Islet of Langerhans (tissue), 1 donor: ENCODE results near the gene ATP8B3.

ENCODE experiments used
- FAIRE-seq: peaks from one replicate; lab custom pipeline; 2011; peaks lifted over from hg19 to GRCh38; lab: Jason Lieb, UNC

The ATP8B3 gene

DNA sequence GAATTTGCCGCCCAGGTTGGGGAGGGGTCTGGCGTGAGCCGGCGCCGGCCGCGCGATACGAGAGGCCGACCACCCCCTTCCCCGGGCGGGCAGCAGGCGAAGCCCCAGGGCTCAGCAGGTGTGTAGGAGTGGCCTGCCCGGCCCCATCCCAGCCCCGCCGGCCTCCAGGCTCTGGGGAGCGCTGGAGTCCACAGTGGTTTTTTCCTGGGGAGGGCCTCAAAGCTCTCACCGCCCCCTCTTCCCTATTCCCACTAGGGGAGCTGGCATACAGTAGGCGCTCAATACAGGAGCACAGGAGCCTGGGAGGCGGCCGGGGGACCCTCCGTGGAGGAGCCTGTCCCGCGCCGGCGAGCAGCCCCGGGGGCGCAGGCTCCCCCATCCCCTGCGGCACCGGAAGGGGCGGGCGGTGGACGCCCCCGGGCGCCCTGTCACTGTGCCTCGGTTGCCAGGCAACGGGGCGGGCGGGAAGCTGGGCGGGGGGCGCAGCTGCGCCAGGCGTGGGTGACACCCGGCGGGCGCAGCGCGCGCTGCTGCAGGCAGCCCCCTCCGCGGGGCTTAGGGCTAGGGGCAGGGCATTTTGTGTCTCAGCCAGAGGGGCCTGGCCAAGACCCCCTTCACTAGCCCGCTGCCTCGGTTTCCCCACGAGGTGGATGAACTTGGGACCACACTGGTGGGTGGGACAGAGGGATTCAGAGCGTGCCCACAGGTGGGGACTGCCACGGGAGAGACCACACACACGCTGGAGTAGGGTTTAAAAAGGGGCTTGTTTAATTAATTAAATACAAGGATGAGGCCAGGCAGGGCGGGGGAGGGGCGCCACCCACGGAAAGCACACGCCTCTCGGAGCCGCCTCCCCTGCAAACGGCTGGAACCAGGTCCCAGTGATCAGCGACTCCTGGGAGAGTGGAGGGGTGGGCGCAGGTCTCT lies 39.8 kb upstream of the ATP8B3 start:
- FAIRE-seq: no peak

DNA sequence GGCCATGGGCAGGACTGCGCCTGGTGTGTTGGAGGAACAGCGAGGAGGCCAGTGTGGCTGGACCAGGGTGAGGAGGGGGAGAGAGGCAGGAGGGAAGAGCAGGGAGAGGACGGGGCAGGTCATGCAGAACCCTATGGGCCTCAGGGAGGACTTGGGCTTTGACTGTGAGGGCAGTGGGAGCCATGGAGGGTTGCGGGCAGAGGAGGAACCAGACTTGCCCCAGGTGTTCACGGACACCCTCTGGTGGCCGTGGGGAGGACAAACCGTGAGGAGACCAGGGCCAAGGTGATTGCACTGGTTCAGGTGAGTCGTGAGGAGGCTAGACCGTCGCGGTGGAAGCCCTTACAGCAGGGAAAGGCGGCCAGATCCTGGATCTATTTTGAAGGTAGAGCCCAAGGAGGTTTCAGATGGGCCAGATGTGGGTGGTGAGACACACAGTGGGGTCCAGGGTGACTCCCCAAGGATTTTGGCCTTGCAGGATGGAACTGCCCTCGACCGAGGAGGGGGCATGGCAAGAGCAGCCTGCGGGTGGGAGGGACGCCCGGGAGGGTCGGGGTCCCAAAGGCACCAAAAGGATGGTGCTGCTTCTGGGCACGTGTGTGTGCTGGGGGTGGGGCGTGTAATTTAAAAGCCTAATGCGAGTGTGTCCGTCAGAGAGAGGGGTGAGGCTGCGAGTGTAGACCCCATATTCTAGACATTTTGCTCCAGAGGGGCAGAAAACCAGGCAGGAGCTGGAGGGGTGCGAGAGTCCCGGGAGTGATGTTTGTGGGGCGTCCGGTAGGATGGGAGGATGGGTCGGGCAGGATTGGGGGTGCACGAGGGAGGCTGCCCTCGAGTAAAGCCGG lies 39.0 kb upstream of the ATP8B3 start:
- FAIRE-seq: no peak

- FAIRE-seq: no peak
Observed at GRCh38 chr19:1849886-1850398, 37.9 kb upstream of the ATP8B3 start.

DNA sequence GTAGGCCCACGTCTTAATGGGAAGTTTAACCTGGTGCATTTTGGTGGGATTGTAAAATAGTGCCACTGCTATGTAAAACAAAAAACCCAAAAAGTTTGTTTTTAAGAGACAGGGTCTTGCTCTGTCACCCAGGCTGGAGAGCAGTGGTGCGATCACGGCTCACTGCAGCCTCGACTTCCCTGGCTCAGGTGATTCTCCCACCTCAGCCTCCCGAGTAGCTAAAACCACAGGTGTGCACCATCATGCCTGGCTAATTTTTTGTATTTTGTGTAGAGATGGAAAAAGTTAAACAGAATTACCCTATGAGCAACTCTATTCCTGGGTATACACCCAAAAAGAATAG lies 37.0 kb upstream of the ATP8B3 start:
- FAIRE-seq: no peak

DNA sequence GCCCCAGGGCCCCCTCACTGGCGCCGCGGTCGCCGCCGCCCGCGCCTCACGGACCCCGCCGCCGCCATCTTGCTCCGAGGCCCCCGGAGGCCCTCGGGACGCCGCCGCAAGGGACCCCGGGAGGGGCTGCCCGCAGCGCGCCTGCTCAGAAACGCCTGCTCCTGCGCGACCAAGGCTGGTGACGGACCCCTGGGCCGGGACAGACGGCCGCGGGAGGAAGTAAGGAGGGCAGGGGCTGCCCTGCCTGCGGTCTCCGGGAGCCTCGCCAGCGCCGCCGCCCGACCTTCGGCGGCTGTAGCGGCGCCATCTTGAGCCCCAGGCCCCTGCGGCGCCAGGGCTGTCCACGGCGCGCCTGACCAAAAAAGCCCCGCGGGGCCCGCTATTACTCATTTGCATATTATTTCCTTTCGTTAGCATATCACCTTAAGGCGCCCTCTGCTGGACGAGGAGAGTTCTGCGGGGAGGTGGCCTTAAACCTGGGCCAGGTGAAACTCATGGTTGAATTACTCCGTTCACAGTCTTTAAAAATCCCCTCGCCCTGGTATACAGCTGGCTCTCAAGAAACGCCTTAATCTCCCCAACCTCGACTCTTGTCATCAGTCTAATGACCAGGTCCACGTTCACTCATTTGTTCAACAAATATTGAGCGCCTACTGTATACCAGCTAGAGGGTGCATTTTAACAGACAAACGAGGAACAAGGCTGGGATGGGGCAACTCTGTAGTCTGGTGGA lies 36.5 kb upstream of the ATP8B3 start, which contains the start of gene REXO1:
REXO1 (minus strand) TSS at position 85 of the 733 bp plus-strand sequence. CDS start 125 bp downstream, outside the sequence.
- peak; percentile 69 for FAIRE-seq

DNA sequence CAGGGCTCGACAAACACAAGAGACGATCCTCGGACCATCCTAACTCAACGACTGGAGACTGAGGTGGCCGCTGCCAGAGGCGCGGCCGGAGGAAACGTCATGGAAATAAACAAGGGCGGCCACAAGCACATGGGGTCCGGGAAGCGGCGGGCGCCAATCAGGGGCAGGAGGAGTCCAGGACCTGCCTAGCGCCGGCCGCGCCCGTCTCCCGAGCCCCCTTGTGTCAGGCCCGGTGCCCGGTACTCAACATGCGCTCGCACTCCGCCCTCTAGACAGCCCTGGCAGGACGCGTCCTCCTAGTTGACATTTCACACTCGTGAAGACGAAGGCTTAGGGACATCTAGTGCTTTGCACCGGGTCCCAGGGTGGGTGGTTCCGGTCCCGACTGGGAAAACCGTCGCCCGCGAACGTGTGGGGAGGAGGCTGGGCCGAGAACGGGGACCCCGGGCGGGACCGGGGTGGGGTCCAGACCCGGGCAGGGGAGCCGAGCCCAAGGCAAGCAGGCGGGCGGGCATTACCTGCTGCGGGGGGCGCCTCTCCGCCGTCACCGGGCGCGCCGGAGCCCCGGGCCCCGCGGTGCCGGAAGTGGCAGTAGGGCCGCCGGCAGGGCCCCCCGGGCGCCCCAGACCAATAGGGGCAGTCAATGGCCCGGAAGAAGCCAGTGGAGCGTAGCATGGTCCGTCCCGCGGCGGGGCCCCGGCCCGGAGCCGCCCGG lies 35.8 kb upstream of the ATP8B3 start:
- FAIRE-seq: no peak

DNA sequence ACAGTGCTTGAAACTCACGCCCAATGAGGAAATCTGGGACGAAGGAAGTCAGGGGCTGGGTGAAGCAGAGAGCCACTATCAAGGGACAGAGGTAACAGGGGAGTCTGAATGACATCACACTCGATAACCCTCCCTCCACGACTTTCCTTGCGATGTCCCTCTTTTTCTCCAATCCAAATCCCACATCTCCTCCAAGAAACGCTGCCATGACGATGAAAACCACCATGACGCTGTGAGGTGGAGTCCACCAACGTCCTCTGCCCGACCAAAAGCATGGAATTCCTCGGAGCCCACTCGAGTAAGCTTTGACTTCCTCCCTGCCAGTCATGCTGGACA lies 35.2 kb upstream of the ATP8B3 start:
- FAIRE-seq: no peak

GRCh38 chr19:1846517-1847204 lies 34.6 kb upstream of the ATP8B3 start:
- no peak for FAIRE-seq

DNA sequence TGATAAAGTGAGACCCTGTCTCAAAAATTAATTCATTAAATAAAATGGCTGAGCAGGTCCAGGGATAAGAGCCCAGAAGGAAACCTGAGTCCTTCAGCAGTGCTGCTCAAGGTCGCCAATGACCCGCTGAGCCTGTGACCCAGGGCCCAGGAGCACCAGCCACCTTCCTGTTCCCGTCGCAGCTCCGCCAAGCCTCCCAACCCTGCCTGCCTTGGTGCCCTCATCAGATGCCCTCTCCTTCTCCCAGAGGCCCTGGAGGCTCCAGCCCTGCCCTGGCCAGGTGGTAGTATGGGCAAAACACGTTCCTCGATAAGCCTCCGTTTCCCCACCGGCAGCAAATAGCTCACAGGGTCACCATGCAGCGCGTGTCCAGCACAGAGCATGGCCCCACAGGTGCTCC lies 33.6 kb upstream of the ATP8B3 start:
- FAIRE-seq: no peak

DNA sequence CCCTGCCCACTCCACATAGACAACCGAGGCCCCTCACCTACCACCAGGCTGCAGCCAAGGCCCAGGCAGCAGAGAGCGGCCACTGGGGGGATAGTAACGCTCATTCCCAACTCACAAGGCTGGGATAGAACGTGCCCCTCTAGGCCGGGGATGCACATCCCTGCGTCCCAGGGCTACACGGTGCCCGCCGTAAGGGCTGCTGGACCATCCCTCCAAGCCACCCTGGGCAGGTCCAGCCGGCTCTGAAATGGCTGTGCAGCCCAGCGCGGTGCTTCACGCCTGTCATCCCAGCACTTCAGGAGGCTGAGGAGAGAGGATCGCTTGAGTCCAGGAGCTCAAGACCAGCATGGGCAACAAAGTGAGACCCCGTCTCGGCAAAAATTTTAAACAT lies 33.0 kb upstream of the ATP8B3 start:
- FAIRE-seq: no peak

DNA sequence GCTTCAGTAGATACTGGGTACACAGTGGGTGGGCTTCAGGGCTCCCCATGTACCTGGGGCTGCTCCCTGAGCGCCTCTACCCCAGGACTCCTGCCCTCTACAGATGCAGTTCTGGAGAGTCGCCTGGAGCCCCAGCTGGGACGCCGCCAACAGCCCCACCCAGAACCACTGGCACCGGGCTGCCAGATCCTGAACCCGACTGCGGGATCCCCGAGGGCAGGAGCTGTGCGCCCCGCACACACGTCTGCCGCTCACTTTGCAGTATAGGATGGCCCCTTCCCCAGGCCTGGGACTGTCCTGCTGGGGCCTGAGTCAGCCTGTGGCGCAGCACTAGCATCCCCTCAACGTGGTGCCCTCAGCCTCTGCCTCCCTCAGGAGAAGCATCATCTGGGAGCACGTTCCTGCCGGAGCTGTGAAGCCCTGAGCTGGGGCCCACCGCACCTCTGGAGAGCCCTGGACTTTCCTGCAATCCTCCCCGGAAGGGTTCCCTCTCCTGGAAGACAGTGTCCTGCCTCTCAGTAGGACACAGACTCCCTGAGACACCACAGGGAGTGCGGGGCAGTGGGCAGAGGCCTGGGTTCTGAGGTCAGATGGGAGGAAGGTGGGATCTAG lies 32.5 kb upstream of the ATP8B3 start:
- no peak for FAIRE-seq

DNA sequence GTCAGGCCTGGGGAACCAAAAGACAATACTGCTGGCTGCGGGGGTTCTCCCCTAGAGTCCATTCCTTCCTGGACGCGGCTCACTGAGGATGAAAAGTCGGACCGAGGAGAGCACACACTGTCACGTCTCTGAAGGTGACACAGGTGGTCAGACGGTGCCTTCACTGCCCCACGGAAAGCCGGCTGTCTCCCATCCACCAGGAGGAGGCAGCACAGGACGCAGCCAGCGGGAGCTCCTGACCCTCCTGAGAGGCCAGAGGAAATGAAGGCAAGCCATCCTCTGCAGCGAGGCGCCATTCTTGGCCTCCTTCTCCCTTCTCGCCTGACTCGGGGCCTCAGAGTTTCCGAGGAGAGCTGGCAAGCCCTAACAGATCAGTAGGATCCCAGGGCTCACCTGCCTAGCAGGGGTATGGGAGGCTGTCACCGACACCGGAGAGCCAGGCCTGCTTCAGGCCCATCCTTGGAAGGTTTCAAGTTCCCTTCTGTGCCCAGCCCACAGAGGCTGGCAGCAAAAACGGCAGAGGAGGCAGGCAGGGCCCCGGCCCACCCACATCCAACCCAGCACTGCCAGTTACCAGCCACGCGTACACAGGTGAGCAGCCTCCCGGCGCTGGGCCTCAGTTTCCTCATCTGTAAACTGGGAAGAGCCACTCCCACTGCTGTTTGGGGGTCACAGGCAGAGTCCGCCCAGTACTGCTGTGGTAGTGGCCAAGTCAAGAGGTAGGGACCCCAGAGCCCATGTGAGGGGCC lies 31.7 kb upstream of the ATP8B3 start:
- FAIRE-seq: no peak

DNA sequence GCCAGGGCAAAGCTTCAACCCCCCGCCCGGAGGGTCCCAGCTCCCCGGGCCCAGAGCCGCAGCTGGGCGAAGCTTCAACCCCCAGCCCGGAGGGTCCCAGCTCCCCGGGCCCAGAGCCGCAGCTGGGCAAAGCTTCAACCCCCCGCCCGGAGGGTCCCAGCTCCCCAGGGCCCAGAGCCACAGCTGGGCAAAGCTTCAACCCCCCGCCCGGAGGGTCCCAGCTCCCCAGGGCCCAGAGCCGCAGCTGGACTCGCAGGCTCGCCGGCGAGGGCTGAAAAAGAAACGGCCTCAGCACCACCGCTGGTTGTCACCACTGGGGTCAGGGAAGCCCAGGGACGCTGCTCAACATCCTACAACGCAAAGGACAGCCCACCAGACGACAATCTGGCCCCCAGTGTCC lies 31.0 kb upstream of the ATP8B3 start:
- no peak for FAIRE-seq

- no peak for FAIRE-seq
Observed at GRCh38 chr19:1841209-1841924, 29.3 kb upstream of the ATP8B3 start.

DNA sequence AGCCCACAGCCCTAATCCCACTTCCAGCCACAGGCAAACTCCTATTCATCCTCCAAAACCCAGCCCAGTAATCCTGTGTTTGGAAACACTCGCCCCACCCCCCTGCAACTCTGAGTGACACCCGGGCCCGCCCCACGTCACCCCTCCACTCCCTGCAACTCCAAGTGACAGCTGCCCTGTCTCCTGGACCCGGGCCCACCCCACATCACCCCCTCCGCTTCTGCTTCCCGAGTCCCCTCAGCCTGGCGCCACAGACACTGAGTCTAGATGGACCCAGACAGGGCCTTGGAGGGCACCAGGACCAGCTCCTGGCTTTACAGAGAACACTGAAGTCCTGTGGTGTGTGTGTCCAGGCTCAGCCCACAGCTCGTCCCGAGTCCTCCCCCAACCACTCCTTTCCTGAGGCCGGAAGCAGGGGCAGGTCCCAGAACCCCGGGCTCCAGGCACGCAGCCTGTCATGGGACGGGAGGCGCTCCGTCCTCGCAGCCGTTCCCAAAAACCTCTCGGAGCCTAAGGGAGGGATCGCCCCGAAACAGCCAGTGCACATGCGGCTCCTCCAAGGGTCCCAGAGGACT lies 28.6 kb upstream of the ATP8B3 start:
- no peak for FAIRE-seq

GRCh38 chr19:1839658-1840540 lies 27.8 kb upstream of the ATP8B3 start:
- no peak for FAIRE-seq

DNA sequence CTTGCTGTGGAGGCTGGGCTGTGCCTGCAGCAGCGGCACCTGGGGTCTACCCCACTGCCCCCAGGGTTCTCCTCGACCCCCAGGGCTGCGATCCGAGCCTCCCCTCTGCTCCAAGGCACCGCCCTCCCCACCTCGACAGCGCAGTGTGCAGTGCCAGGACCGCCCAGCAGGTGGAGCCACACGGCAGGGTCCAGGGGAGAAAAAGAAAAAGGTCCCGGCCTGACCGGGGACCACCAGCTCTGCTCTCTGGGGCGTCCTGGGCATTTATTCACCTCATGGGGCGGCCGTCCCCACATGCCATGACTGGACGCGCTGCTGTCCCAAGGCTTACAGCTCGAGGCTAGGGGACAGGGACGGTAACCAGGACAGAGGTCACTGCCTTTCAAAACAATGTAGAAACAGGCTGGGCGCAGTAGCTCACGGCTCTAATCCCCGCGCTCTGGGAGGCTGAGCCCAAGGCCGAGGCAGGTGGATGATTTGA lies 25.6 kb upstream of the ATP8B3 start:
- no peak for FAIRE-seq

GRCh38 chr19:1837222-1837565 lies 25.1 kb upstream of the ATP8B3 start:
- no peak for FAIRE-seq
